Stimulated activated CD8-positive, alpha-beta memory T cell treated with anti-CD3 and anti-CD28 coated beads, Interleukin-2, amount 100 ng/mL, for 48 hours (primary cell): ENCODE results near the gene RASSF8.

ENCODE experiments used
- DNase-seq, 2 donors: peaks; one replicate each; pipeline ENCODE4 v3.0.0-alpha.2; 2020; ENCODE audit warnings: low read depth in 2 of 2

Gene RASSF8

GRCh38 chr12:25993901-25994651 lies 35.6 kb downstream of the RASSF8 start:
- DNase-seq = no peak

GRCh38 chr12:25994901-25995625 lies 36.6 kb downstream of the RASSF8 start:
- DNase-seq = no peak

GRCh38 chr12:25995906-25996305 lies 37.4 kb downstream of the RASSF8 start:
- no peak for DNase-seq

- DNase-seq = no peak
These were observed 38.2 kb downstream of the RASSF8 start for GRCh38 chr12:25996677-25997076.

- no peak for DNase-seq
These were observed 38.9 kb downstream of the RASSF8 start for GRCh38 chr12:25997201-25997963.

- DNase-seq = no peak
These were observed 42.4 kb downstream of the RASSF8 start for GRCh38 chr12:26000898-26001297.

- DNase-seq = no peak
These were observed 43.0 kb downstream of the RASSF8 start for GRCh38 chr12:26001530-26001929.

- no peak for DNase-seq
These were observed 44.6 kb downstream of the RASSF8 start for GRCh38 chr12:26003065-26003464.

GRCh38 chr12:26007566-26007965 lies 49.1 kb downstream of the RASSF8 start:
- DNase-seq = no peak

- DNase-seq = no peak
These were observed 51.1 kb downstream of the RASSF8 start for GRCh38 chr12:26009593-26009992.

GRCh38 chr12:26010293-26010821 lies 51.9 kb downstream of the RASSF8 start:
- no peak for DNase-seq

GRCh38 chr12:26011099-26011498 lies 52.6 kb downstream of the RASSF8 start:
- DNase-seq = no peak

GRCh38 chr12:26014085-26014484 lies 55.6 kb downstream of the RASSF8 start:
- DNase-seq = no peak

GRCh38 chr12:26016516-26016915 lies 58.0 kb downstream of the RASSF8 start:
- no peak for DNase-seq

- DNase-seq = no peak
These were observed 59.2 kb downstream of the RASSF8 start for GRCh38 chr12:26017484-26018211.

GRCh38 chr12:26018926-26019325 lies 60.4 kb downstream of the RASSF8 start:
- no peak for DNase-seq

- DNase-seq = no peak
These were observed 63.1 kb downstream of the RASSF8 start for GRCh38 chr12:26021534-26021933.

GRCh38 chr12:26022043-26022442 lies 63.6 kb downstream of the RASSF8 start:
- DNase-seq = no peak

- DNase-seq = no peak
These were observed 68.2 kb downstream of the RASSF8 start for GRCh38 chr12:26026713-26027112.

- no peak for DNase-seq
These were observed 68.9 kb downstream of the RASSF8 start for GRCh38 chr12:26027401-26027800.

GRCh38 chr12:26028953-26029735 lies 70.7 kb downstream of the RASSF8 start:
- DNase-seq = no peak
